HL-60 (cell line): Measurements from ENCODE around the gene IL22RA2.

Experiments used
- DNase-seq, 2 experiments: peaks; one replicate each; pipeline ENCODE4 v3.0.0-alpha.2; 2010 to 2020; ENCODE audit warnings: low read depth in 1 of 2, low spot score in 1 of 2
- H3K27ac ChIP-seq: fragments of 250-450 bp; sonication (Bioruptor Pico); replicated peaks from 2 replicates; pipeline ENCODE4 v1.5.1; 2020; ENCODE audit warnings: mild to moderate bottlenecking, moderate library complexity
- H3K27me3 ChIP-seq: fragments of 250-450 bp; sonication (Bioruptor Pico); 2 replicates; pipeline ENCODE4 v1.5.1; 2021; ENCODE audit warnings: mild to moderate bottlenecking, moderate library complexity; ENCODE audit not compliant: insufficient read depth, poor library complexity, severe bottlenecking
- H3K4me3 ChIP-seq: replicated peaks from 2 replicates; pipeline ENCODE4 v1.5.1; 2011; ENCODE audit warnings: mild to moderate bottlenecking, control low read depth, low read length; ENCODE audit not compliant: insufficient read depth
- CTCF ChIP-seq: IDR thresholded peaks from one replicate; pipeline ENCODE4 v1.5.1; 2011; ENCODE audit warnings: low read length, control low read depth, inconsistent platforms; ENCODE audit not compliant: insufficient read depth
- GABPA ChIP-seq: IDR thresholded peaks from 2 replicates; pipeline ENCODE4 v1.6.1; 2012; ENCODE audit warnings: low read depth
- POLR2AphosphoS5 ChIP-seq: IDR thresholded peaks from 2 replicates; pipeline ENCODE4 v1.6.1; 2012; ENCODE audit warnings: low read depth
- SPI1 ChIP-seq: IDR thresholded peaks from 2 replicates; pipeline ENCODE4 v1.6.1; 2012; ENCODE audit warnings: low read depth, mild to moderate bottlenecking, borderline replicate concordance
- TF ChIP-seq, protein P1 (sequence below): IDR thresholded peaks from 2 replicates; pipeline ENCODE4 v1.6.1; 2012; ENCODE audit warnings: low read depth; ENCODE audit not compliant: insufficient replicate concordance

IL22RA2 gene

DNA sequence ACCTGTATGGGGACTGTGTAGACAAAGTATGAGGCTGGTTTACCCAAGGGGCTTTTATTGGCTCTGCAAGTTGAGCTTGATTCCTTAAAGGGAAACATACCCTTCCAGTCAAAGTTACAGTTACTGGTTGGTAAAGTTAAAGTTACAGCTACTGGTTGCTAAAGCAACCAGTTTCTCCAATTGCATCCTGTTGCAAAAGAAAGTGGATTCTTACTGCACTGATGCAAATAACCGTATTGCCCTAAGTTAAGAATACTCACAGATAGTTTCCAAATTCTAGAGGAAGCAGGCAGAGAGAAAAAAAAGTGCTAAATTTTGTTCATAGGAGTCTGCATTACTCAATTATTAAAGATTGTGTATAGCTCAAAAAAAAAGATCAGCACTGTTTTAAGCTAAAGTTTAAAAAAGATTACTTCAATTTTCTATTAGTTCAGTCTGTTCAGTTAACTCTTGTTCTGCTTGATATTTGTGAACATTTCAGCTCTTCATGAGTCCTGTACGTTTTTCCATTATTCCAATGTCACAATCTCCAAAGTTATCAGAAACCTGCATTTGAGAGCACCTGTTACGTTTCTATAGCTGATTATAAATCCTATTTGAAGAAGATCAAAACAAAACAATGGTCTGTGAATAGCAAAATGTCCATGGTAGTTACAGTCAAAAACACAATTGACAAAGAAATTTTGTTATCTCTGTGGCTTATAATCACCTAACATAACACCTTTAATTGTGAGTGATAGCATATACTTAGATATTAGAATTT lies 8.6 kb upstream of the IL22RA2 start:
- H3K27me3 ChIP-seq, result no peaks in the 10 kb centered on the region
- DNase-seq, result peak; percentile 59 to 69
- H3K27ac ChIP-seq, result peak overlapping the region; percentile 87
- TF ChIP-seq SPI1 (no peak), GABPA (no peak), POLR2AphosphoS5 (no peak), CTCF (no peak)
- TF ChIP-seq, protein P1, sequence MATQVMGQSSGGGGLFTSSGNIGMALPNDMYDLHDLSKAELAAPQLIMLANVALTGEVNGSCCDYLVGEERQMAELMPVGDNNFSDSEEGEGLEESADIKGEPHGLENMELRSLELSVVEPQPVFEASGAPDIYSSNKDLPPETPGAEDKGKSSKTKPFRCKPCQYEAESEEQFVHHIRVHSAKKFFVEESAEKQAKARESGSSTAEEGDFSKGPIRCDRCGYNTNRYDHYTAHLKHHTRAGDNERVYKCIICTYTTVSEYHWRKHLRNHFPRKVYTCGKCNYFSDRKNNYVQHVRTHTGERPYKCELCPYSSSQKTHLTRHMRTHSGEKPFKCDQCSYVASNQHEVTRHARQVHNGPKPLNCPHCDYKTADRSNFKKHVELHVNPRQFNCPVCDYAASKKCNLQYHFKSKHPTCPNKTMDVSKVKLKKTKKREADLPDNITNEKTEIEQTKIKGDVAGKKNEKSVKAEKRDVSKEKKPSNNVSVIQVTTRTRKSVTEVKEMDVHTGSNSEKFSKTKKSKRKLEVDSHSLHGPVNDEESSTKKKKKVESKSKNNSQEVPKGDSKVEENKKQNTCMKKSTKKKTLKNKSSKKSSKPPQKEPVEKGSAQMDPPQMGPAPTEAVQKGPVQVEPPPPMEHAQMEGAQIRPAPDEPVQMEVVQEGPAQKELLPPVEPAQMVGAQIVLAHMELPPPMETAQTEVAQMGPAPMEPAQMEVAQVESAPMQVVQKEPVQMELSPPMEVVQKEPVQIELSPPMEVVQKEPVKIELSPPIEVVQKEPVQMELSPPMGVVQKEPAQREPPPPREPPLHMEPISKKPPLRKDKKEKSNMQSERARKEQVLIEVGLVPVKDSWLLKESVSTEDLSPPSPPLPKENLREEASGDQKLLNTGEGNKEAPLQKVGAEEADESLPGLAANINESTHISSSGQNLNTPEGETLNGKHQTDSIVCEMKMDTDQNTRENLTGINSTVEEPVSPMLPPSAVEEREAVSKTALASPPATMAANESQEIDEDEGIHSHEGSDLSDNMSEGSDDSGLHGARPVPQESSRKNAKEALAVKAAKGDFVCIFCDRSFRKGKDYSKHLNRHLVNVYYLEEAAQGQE, result no peak
- no peak overlapping the region for H3K4me3 ChIP-seq

GRCh38 chr6:137177611-137178010 lies 4.2 kb upstream of the IL22RA2 start:
- TF ChIP-seq GABPA, result no peak
- TF ChIP-seq SPI1, result no peak
- no peak for TF ChIP-seq POLR2AphosphoS5
- TF ChIP-seq CTCF, result no peak
- TF ChIP-seq, protein P1, result no peak
- DNase-seq, result no peak
- no peaks in the 10 kb centered on the region for H3K27me3 ChIP-seq
- no peak overlapping the region for H3K27ac ChIP-seq
- H3K4me3 ChIP-seq, result no peak overlapping the region

- DNase-seq, result no peak
- no peak for TF ChIP-seq SPI1
- no peak for TF ChIP-seq CTCF
- no peak for TF ChIP-seq POLR2AphosphoS5
- TF ChIP-seq, protein P1, result no peak
- TF ChIP-seq GABPA, result no peak
- Histone ChIP-seq H3K27ac (no peak overlapping the region), H3K27me3 (no peaks in the 10 kb centered on the region), H3K4me3 (no peak overlapping the region)
These were observed 3.3 kb upstream of the IL22RA2 start for GRCh38 chr6:137176729-137177128.
